AG09319 (cell line): ENCODE measurements around the gene ASH1L.

ENCODE experiments used
- DNase-seq: peaks from one replicate; pipeline ENCODE4 v3.0.0-alpha.2; 2010; ENCODE audit warnings: low read depth; ENCODE audit errors: extremely low read depth
- CTCF ChIP-seq: IDR thresholded peaks from 2 replicates; pipeline ENCODE4 v1.5.1; 2011; ENCODE audit warnings: low read depth, mild to moderate bottlenecking, inconsistent platforms, low read length, moderate library complexity

ASH1L gene

GRCh38 chr1:155320252-155320651 is 242.4 kb downstream of the ASH1L start:
- no peak for TF ChIP-seq CTCF
- no peak for DNase-seq

GRCh38 chr1:155319536-155319935 is 243.1 kb downstream of the ASH1L start:
- no peak for TF ChIP-seq CTCF
- DNase-seq: no peak

GRCh38 chr1:155318082-155318481 is 244.5 kb downstream of the ASH1L start:
- no peak for TF ChIP-seq CTCF
- DNase-seq: no peak

GRCh38 chr1:155316922-155317321 is 245.7 kb downstream of the ASH1L start:
- no peak for DNase-seq
- TF ChIP-seq CTCF: no peak

GRCh38 chr1:155313261-155313660 is 249.3 kb downstream of the ASH1L start:
- TF ChIP-seq CTCF: no peak
- DNase-seq: no peak

- DNase-seq: no peak
- TF ChIP-seq CTCF: no peak
Observed at GRCh38 chr1:155309423-155310021, 253.1 kb downstream of the ASH1L start.

GRCh38 chr1:155308493-155309422 is 253.8 kb downstream of the ASH1L start, which contains the start of gene FDPS:
Gene FDPS (plus strand): TSS chr1:155308866. CDS start chr1:155309790, 924 bp downstream.
- TF ChIP-seq CTCF: no peak
- peak; percentile 96 for DNase-seq
